GM12878 (cell line): Measurements from ENCODE around the gene BAZ2B. TPM values are rescaled to one million over a fixed set of nuclear protein-coding genes. Genes with fewer than 3 reads are reported as not detected.

Source experiments
- ATAC-seq: fragments of 200-7000 bp; cut with Tn5 transposase; 3 replicates; pipeline ENCODE4 v1.9.1; 2020; ENCODE audit warnings: mild to moderate bottlenecking, moderate library complexity
- BruUV-seq: library from RNA; stranded (reverse); fragments of 400-500 nt; replicated peaks from 2 replicates; lab custom pipeline; 2021; lab: Mats Ljungman, UMichigan
- CTCF ChIA-PET: fragments of 300-600 bp; sonication (Branson Sonifier 250); formaldehyde crosslinking; extraction: SDS; loops from one replicate; lab custom pipeline; 2021; ENCODE audit warnings: inconsistent platforms; lab: Yijun Ruan, JAX
- POLR2A ChIA-PET: fragments of 350-600 bp; formaldehyde crosslinking; extraction: SDS; loops from one replicate; lab custom pipeline; 2021; ENCODE audit warnings: inconsistent platforms; lab: Charles Lee
- RAD21 ChIA-PET: fragments of 300-600 bp; sonication (Branson Sonifier 250); formaldehyde crosslinking; loops from one replicate; lab custom pipeline; 2023; ENCODE audit warnings: antibody characterized with exemption; ENCODE audit not compliant: unreplicated experiment; lab: Charles Lee
- SMC1A ChIA-PET: fragments of 300-600 bp; sonication (Branson Sonifier 250); formaldehyde crosslinking; loops from one replicate; lab custom pipeline; 2023; ENCODE audit not compliant: unreplicated experiment, uncharacterized antibody; lab: Charles Lee
- DNase-seq: peaks from one replicate; pipeline ENCODE4 v3.0.0-alpha.2; 2011; ENCODE audit warnings: low read depth, low spot score
- FAIRE-seq: peaks from 3 replicates; lab custom pipeline; 2011; peaks lifted over from hg19 to GRCh38; lab: Jason Lieb, UNC
- H2AFZ ChIP-seq: 2 replicates; pipeline ENCODE4 v1.6.0; 2011; ENCODE audit warnings: low read depth, low read length, control low read depth; ENCODE audit not compliant: control insufficient read depth
- H3K27ac ChIP-seq: 2 replicates; pipeline ENCODE4 v1.5.1; 2011; ENCODE audit warnings: control low read depth; ENCODE audit not compliant: control insufficient read depth, insufficient read depth
- H3K27me3 ChIP-seq, 2 experiments: replicated peaks in 1 of 2; 2 replicates each; pipeline versions ENCODE4 v1.6.0 to v1.6.1; 2011; ENCODE audit warnings: low read length in 1 of 2; ENCODE audit not compliant: control insufficient read depth in 2 of 2, insufficient read depth in 2 of 2
- H3K36me3 ChIP-seq, 2 experiments: 2 replicates each; pipeline ENCODE4 v1.5.1; 2011; ENCODE audit warnings: low read length in 1 of 2; ENCODE audit not compliant: control insufficient read depth in 2 of 2, insufficient read depth in 2 of 2
- H3K4me1 ChIP-seq: 2 replicates; pipeline ENCODE4 v1.6.1; 2011; ENCODE audit warnings: mild to moderate bottlenecking, low read length, moderate library complexity, mixed read lengths; ENCODE audit not compliant: control insufficient read depth, insufficient read depth
- H3K4me2 ChIP-seq: 2 replicates; pipeline ENCODE4 v1.6.0; 2011; ENCODE audit warnings: control low read depth; ENCODE audit not compliant: control insufficient read depth, insufficient read depth
- H3K4me3 ChIP-seq: fragments of 200-600 bp; sonication (generic); 2 replicates; pipeline ENCODE4 v1.5.1; 2016
- H3K79me2 ChIP-seq: 2 replicates; pipeline ENCODE4 v1.6.0; 2011; ENCODE audit warnings: low read length; ENCODE audit not compliant: control insufficient read depth, insufficient read depth
- H3K9ac ChIP-seq: 2 replicates; pipeline ENCODE4 v1.8.0; 2011; ENCODE audit warnings: low read length, control low read depth, mixed read lengths; ENCODE audit not compliant: control insufficient read depth, insufficient read depth
- H3K9me3 ChIP-seq: replicated peaks from 3 replicates; pipeline ENCODE4 v1.5.1; 2011; ENCODE audit warnings: mild to moderate bottlenecking, low read length; ENCODE audit not compliant: control insufficient read depth, insufficient read depth
- H4K20me1 ChIP-seq: 2 replicates; pipeline ENCODE4 v1.6.0; 2011; ENCODE audit not compliant: control insufficient read depth, insufficient read depth
- ASH2L ChIP-seq: fragments of 300-600, 200-600 bp; sonication (generic); IDR thresholded peaks from 2 replicates; pipeline ENCODE4 v1.6.1; 2017; ENCODE audit warnings: low read depth, mild to moderate bottlenecking, borderline replicate concordance
- CREB1 ChIP-seq: IDR thresholded peaks from 2 replicates; pipeline ENCODE4 v1.6.1; 2012; ENCODE audit warnings: low read depth, mild to moderate bottlenecking, inconsistent platforms
- GABPA ChIP-seq: IDR thresholded peaks from 2 replicates; pipeline ENCODE4 v1.6.1; 2014; ENCODE audit warnings: antibody characterized with exemption, low read depth, mild to moderate bottlenecking, inconsistent platforms
- IKZF1 ChIP-seq: fragments of 450-650 bp; conservative IDR thresholded peaks from 2 replicates; pipeline ENCODE4 v1.6.1; 2017; ENCODE audit warnings: antibody characterized with exemption, mild to moderate bottlenecking
- KDM1A ChIP-seq: fragments of 200-600 bp; sonication (generic); IDR thresholded peaks from 2 replicates; pipeline ENCODE4 v1.6.1; 2016; ENCODE audit warnings: borderline replicate concordance
- PKNOX1 ChIP-seq: fragments of 450-650 bp; IDR thresholded peaks from 2 replicates; pipeline ENCODE4 v1.6.1; 2016; ENCODE audit warnings: mild to moderate bottlenecking
- POU2F2 ChIP-seq: IDR thresholded peaks from 3 replicates; pipeline ENCODE4 v1.6.1; 2011; ENCODE audit warnings: low read depth, mild to moderate bottlenecking, low read length, borderline replicate concordance
- SP1 ChIP-seq: IDR thresholded peaks from one replicate; pipeline ENCODE4 v1.6.1; 2011; ENCODE audit warnings: low read depth, low read length
- SRF ChIP-seq, 2 experiments: IDR thresholded peaks; 2 replicates each; pipeline ENCODE4 v1.6.1; 2011; ENCODE audit warnings: low read depth in 2 of 2, low read length in 2 of 2, mild to moderate bottlenecking in 1 of 2, moderate library complexity in 1 of 2
- SUPT20H ChIP-seq: IDR thresholded peaks from 2 replicates; pipeline ENCODE4 v1.6.1; 2011; ENCODE audit warnings: low read depth, mild to moderate bottlenecking, low read length, moderate library complexity, borderline replicate concordance; ENCODE audit not compliant: control insufficient read depth
- TBL1XR1 ChIP-seq: IDR thresholded peaks from 2 replicates; pipeline ENCODE4 v1.6.1; 2012; ENCODE audit warnings: low read depth, low read length, improper control_type of control experiment
- TCF7 ChIP-seq: IDR thresholded peaks from 2 replicates; pipeline ENCODE4 v1.6.1; 2014; ENCODE audit warnings: antibody characterized with exemption, borderline replicate concordance
- YBX1 ChIP-seq: fragments of 450-650 bp; IDR thresholded peaks from 2 replicates; pipeline ENCODE4 v1.6.1; 2016; ENCODE audit warnings: antibody characterized with exemption
- WGBS: methylation state at CpG from one replicate; pipeline ENCODE4 v1.1.6; 2016; ENCODE audit warnings: low lambda C conversion rate; ENCODE audit not compliant: insufficient replicate concordance, insufficient coverage; ENCODE audit errors: missing lambda C conversion rate; 5-methylcytosine and 5-hydroxymethylcytosine counted together
- in situ Hi-C: fragments of 300-500 bp; cut with MboI; formaldehyde crosslinking; loops from 9 replicates; pipeline ENCODE4 v1.14.3; 2018; ENCODE audit warnings: mixed read lengths
- intact Hi-C: fragments of 100-400 bp; cut with micrococcal nuclease; formaldehyde crosslinking; loops from one replicate; pipeline ENCODE4 v1.14.2; 2022; ENCODE audit not compliant: unreplicated experiment
- polyA plus RNA-seq, 11 experiments: library from polyadenylated mRNA; depleted of rRNA in 4 of 11; unstranded in 6 of 11; stranded (reverse) in 5 of 11; fragments of >200 nt; fragmentation: Nextera tagmentation in 4 of 11; fragmentation: Illumina TruSeq in 1 of 11; extraction: Ambion mirVana in 4 of 11; extraction: Trizol in 1 of 11; gene quantifications; 1 replicate in 1 of 11; 2 replicates in 10 of 11; pipeline versions ENCODE4 v1.2.1 to v1.2.3, GENCODE V29; 2011 to 2016; ENCODE audit warnings: inconsistent platforms in 2 of 11, missing spikeins in 2 of 11, low read depth in 1 of 11
- total RNA-seq, 4 experiments: library from RNA; depleted of rRNA in 3 of 4; stranded (reverse); fragments of >200 nt in 3 of 4; fragmentation: Illumina TruSeq in 1 of 4; extraction: Trizol in 1 of 4; gene quantifications; 2 replicates each; pipeline versions ENCODE4 v1.2.1 to v1.2.3, GENCODE V29; 2013 to 2021
- TF ChIP-seq, protein P1 (sequence below): fragments of 450-650 bp; formaldehyde crosslinking; IDR thresholded peaks from 2 replicates; pipeline ENCODE4 v1.4.0; 2020; ENCODE audit warnings: mild to moderate bottlenecking, moderate library complexity

Gene BAZ2B
- total and polyA plus RNA-seq, 10 of the 15 experiments (the other 5 are each of a cell fraction or from before 2014, with no cell fraction given): 8.8 to 49.7 (median 24.7) TPM

- 64% methylated on average over 4 of the region's 4 CpGs for WGBS
- H4K20me1 ChIP-seq: no peaks in the 10 kb centered on the region
- no peak for DNase-seq
- in situ Hi-C loops: no loop called here
- no peak for ATAC-seq
- H3K27me3 ChIP-seq: no peaks in the 10 kb centered on the region
- FAIRE-seq: no peak
- no peak overlapping the region for H3K4me3 ChIP-seq
- no peaks in the 10 kb centered on the region for H3K36me3 ChIP-seq
- H2AFZ ChIP-seq: no peak overlapping the region
- intact Hi-C loops: no loop called here
- ChIA-PET CTCF (interaction anchor here (0.7 to 1.0 kb wide), 2 partner anchors 15 to 51 kb away, joined by 3 to 4 read pairs; no protein-coding TSS in a partner anchor), SMC1A (interaction anchor here (0.6 kb wide), 1 partner anchor 263 kb away, joined by 3 read pairs; no protein-coding TSS in a partner anchor), POLR2A (interaction anchor here (0.7 to 1.0 kb wide), 2 partner anchors 64 to 78 kb away, joined by 3 read pairs; no protein-coding TSS in a partner anchor)
- H3K9me3 ChIP-seq: no peaks in the 10 kb centered on the region; the same call in 2 of the 3 replicates
- H3K79me2 ChIP-seq: no peaks in the 10 kb centered on the region
- H3K9ac ChIP-seq: no peak overlapping the region
- BruUV-seq: no TSS peak
- no peak overlapping the region for H3K4me2 ChIP-seq
- no peaks in the 10 kb centered on the region for H3K4me1 ChIP-seq
- no peak for TF ChIP-seq TCF7
- TF ChIP-seq YBX1: no peak
- no peak for TF ChIP-seq CREB1
- no peak for TF ChIP-seq SRF (IDR thresholded peaks at IDR 0.05; ENCODE audit: low read depth in 2 of 2, low read length in 2 of 2)
- TF ChIP-seq GABPA: no peak
- no peak for TF ChIP-seq POU2F2
- TF ChIP-seq PKNOX1: no peak
- no peak for TF ChIP-seq TBL1XR1
- no peak for TF ChIP-seq SP1
- no peak for TF ChIP-seq KDM1A
- TF ChIP-seq ASH2L: no peak
- TF ChIP-seq IKZF1: no peak
- no peak for TF ChIP-seq SUPT20H
- TF ChIP-seq, protein P1, sequence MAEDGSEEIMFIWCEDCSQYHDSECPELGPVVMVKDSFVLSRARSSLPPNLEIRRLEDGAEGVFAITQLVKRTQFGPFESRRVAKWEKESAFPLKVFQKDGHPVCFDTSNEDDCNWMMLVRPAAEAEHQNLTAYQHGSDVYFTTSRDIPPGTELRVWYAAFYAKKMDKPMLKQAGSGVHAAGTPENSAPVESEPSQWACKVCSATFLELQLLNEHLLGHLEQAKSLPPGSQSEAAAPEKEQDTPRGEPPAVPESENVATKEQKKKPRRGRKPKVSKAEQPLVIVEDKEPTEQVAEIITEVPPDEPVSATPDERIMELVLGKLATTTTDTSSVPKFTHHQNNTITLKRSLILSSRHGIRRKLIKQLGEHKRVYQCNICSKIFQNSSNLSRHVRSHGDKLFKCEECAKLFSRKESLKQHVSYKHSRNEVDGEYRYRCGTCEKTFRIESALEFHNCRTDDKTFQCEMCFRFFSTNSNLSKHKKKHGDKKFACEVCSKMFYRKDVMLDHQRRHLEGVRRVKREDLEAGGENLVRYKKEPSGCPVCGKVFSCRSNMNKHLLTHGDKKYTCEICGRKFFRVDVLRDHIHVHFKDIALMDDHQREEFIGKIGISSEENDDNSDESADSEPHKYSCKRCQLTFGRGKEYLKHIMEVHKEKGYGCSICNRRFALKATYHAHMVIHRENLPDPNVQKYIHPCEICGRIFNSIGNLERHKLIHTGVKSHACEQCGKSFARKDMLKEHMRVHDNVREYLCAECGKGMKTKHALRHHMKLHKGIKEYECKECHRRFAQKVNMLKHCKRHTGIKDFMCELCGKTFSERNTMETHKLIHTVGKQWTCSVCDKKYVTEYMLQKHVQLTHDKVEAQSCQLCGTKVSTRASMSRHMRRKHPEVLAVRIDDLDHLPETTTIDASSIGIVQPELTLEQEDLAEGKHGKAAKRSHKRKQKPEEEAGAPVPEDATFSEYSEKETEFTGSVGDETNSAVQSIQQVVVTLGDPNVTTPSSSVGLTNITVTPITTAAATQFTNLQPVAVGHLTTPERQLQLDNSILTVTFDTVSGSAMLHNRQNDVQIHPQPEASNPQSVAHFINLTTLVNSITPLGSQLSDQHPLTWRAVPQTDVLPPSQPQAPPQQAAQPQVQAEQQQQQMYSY: no peak
- TF ChIP-seq, all 136 proteins: peak for 0
- RAD21 ChIA-PET: no interaction called here
- no peak overlapping the region for H3K27ac ChIP-seq
Measured at GRCh38 chr2:159635006-159635789, 18.9 kb upstream of the BAZ2B start.
